Body of pancreas (tissue), 4 donors: ENCODE data around the gene DMRTB1.

ENCODE experiments used
- CTCF ChIP-seq, 7 experiments: fragments of 450-650 bp in 4 of 7; fragments of 200-600 bp in 3 of 7; sonication (generic) in 3 of 7; IDR thresholded peaks; one replicate each; pipeline ENCODE4 v1.5.1; 2016 to 2019; ENCODE audit warnings: antibody characterized with exemption in 7 of 7
- POLR2A ChIP-seq, 3 donors: fragments of 450-650 bp; IDR thresholded peaks; one replicate each; pipeline ENCODE4 v1.6.1; 2016; ENCODE audit warnings: antibody characterized with exemption in 3 of 3, mild to moderate bottlenecking in 2 of 3

- TF ChIP-seq CTCF (IDR thresholded peaks at IDR 0.05) (no peak), POLR2A (IDR thresholded peaks at IDR 0.05) (no peak)
These were observed 5.2 kb upstream of the DMRTB1 start for GRCh38 chr1:53454019-53454418.
